22Rv1 (cell line): Measurements from ENCODE around the gene SCUBE1.

Experiments used
- ZFX ChIP-seq: fragments of 450-650 bp; IDR thresholded peaks from 2 replicates; pipeline ENCODE4 v1.6.1; 2017; ENCODE audit warnings: antibody characterized with exemption, borderline replicate concordance
- TF ChIP-seq, protein P1 (sequence below): fragments of 450-650 bp; IDR thresholded peaks from 2 replicates; pipeline ENCODE4 v1.5.1; 2017; ENCODE audit warnings: mild to moderate bottlenecking

DNA sequence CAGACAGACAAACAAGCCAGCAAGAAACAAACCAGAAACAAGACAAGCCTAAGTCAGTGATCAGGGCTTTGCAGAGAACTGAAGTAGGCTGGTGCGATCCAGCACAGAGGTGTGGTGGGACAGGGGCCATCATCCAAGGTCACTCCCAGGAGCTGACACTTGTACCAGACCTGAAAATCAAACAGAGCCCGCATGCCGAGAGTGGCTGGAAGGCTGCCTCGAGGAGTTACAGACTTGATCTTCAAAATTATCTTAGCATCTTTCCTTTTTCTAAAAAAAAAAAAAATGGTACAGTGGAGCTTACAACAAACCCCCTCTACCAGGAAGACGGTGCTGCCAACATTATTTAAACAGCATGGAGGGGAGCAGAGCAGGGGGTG, 8.8 kb upstream of the SCUBE1 start:
- TF ChIP-seq, protein P1, sequence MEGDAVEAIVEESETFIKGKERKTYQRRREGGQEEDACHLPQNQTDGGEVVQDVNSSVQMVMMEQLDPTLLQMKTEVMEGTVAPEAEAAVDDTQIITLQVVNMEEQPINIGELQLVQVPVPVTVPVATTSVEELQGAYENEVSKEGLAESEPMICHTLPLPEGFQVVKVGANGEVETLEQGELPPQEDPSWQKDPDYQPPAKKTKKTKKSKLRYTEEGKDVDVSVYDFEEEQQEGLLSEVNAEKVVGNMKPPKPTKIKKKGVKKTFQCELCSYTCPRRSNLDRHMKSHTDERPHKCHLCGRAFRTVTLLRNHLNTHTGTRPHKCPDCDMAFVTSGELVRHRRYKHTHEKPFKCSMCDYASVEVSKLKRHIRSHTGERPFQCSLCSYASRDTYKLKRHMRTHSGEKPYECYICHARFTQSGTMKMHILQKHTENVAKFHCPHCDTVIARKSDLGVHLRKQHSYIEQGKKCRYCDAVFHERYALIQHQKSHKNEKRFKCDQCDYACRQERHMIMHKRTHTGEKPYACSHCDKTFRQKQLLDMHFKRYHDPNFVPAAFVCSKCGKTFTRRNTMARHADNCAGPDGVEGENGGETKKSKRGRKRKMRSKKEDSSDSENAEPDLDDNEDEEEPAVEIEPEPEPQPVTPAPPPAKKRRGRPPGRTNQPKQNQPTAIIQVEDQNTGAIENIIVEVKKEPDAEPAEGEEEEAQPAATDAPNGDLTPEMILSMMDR = no peak
- TF ChIP-seq ZFX = no peak
